H1 (cell line): Measurements from ENCODE around the gene DIO3. TPM values are rescaled to one million over a fixed set of nuclear protein-coding genes. Genes with fewer than 3 reads are reported as not detected.

Experiments used
- CTCF ChIA-PET: fragments of 300-600 bp; sonication (Branson Sonifier 250); formaldehyde crosslinking; loops from one replicate; lab custom pipeline; 2021; ENCODE audit not compliant: partially characterized antibody; lab: Charles Lee
- POLR2A ChIA-PET: fragments of 300-600 bp; sonication (Branson Sonifier 250); formaldehyde crosslinking; loops from one replicate; lab custom pipeline; 2021; ENCODE audit warnings: inconsistent platforms; ENCODE audit not compliant: partially characterized antibody; lab: Charles Lee
- DNase-seq, 2 experiments: peaks; one replicate each; pipeline versions ENCODE4 v3.0.0 to v3.0.0-alpha.2; 2010 to 2022; ENCODE audit warnings: low spot score in 2 of 2, low read depth in 1 of 2, mixed read lengths in 1 of 2
- FAIRE-seq: peaks from 2 replicates; lab custom pipeline; 2011; peaks lifted over from hg19 to GRCh38; lab: Jason Lieb, UNC
- H2AFZ ChIP-seq: 2 replicates; pipeline ENCODE4 v1.8.1; 2012; ENCODE audit warnings: low read length, inconsistent platforms
- H2AK5ac ChIP-seq: 2 replicates; pipeline ENCODE4 v1.6.1; 2013; ENCODE audit warnings: low read depth, low read length
- H2BK120ac ChIP-seq: replicated peaks from 2 replicates; pipeline ENCODE3; 2013; ENCODE audit warnings: low read depth, low read length, inconsistent platforms
- H2BK12ac ChIP-seq: 2 replicates; pipeline ENCODE4 v1.6.1; 2013; ENCODE audit warnings: low read depth, low read length
- H2BK15ac ChIP-seq: 2 replicates; pipeline ENCODE4 v1.6.1; 2013; ENCODE audit warnings: low read length
- H2BK20ac ChIP-seq: 2 replicates; pipeline ENCODE4 v1.6.1; 2013; ENCODE audit warnings: low read length
- H2BK5ac ChIP-seq: 2 replicates; pipeline ENCODE4 v1.6.1; 2013; ENCODE audit warnings: low read depth, low read length
- H3K14ac ChIP-seq: 2 replicates; pipeline ENCODE4 v1.6.1; 2013; ENCODE audit warnings: inconsistent platforms; ENCODE audit not compliant: insufficient read length
- H3K18ac ChIP-seq: 2 replicates; pipeline ENCODE4 v1.6.1; 2013; ENCODE audit warnings: low read length; ENCODE audit errors: extremely low read depth
- H3K23ac ChIP-seq: 2 replicates; pipeline ENCODE4 v1.6.1; 2013; ENCODE audit warnings: inconsistent platforms; ENCODE audit not compliant: insufficient read length
- H3K23me2 ChIP-seq: 2 replicates; pipeline ENCODE4 v1.6.1; 2013; ENCODE audit warnings: low read depth, low read length
- H3K27ac ChIP-seq: 2 replicates; pipeline ENCODE4 v1.6.1; 2011; ENCODE audit warnings: low read depth, low read length, inconsistent platforms
- H3K27me3 ChIP-seq, 4 experiments: replicated peaks in 1 of 4; 1 replicate in 1 of 4; 2 replicates in 3 of 4; pipeline versions ENCODE4 v1.6.1 to v1.8.1; 2011 to 2013; ENCODE audit warnings: low read length in 3 of 4, mild to moderate bottlenecking in 3 of 4, inconsistent platforms in 2 of 4, mixed read lengths in 2 of 4, moderate library complexity in 1 of 4; ENCODE audit not compliant: control insufficient read depth in 3 of 4, insufficient read depth in 3 of 4; ENCODE audit errors: extremely low read depth in 1 of 4
- H3K36me3 ChIP-seq, 4 experiments: 2 replicates each; pipeline versions ENCODE4 v1.6.1 to v1.8.1; 2011 to 2013; ENCODE audit warnings: mild to moderate bottlenecking in 4 of 4, low read length in 3 of 4, moderate library complexity in 2 of 4, control low read depth in 1 of 4, inconsistent platforms in 1 of 4; ENCODE audit not compliant: insufficient read depth in 4 of 4, control insufficient read depth in 2 of 4
- H3K4ac ChIP-seq: replicated peaks from 2 replicates; pipeline ENCODE3; 2013; ENCODE audit warnings: low read length, low read depth, mixed read lengths, inconsistent platforms; ENCODE audit not compliant: insufficient read length
- H3K4me1 ChIP-seq, 4 experiments: replicated peaks in 1 of 4; 1 replicate in 1 of 4; 2 replicates in 3 of 4; pipeline versions ENCODE4 v1.6.1 to v1.8.1; 2011 to 2013; ENCODE audit warnings: low read length in 3 of 4, inconsistent platforms in 2 of 4, mixed read lengths in 1 of 4; ENCODE audit not compliant: insufficient read depth in 4 of 4, control insufficient read depth in 3 of 4
- H3K4me2 ChIP-seq, 2 experiments: 2 replicates each; pipeline versions ENCODE4 v1.6.1 to v1.8.1; 2011 to 2013; ENCODE audit warnings: low read depth in 2 of 2, low read length in 2 of 2, control low read depth in 1 of 2, inconsistent platforms in 1 of 2, mild to moderate bottlenecking in 1 of 2; ENCODE audit not compliant: insufficient read depth in 1 of 2
- H3K4me3 ChIP-seq, 4 experiments: fragments of 200-600, 300-600 bp in 1 of 4; sonication (generic), shearing (Covaris generic), sonication (Bioruptor Twin) in 1 of 4; 2 replicates each; pipeline versions ENCODE4 v1.5.1 to v1.8.1; 2011 to 2016; ENCODE audit warnings: low read length in 4 of 4, low read depth in 3 of 4, control low read depth in 2 of 4, inconsistent platforms in 2 of 4, mild to moderate bottlenecking in 2 of 4, mixed read lengths in 1 of 4, moderate library complexity in 1 of 4; ENCODE audit not compliant: insufficient read depth in 2 of 4; ENCODE audit errors: extremely low read depth in 1 of 4
- H3K56ac ChIP-seq: replicated peaks from 2 replicates; pipeline ENCODE3; 2013; ENCODE audit warnings: low read depth, mild to moderate bottlenecking, mixed read lengths, low read length, inconsistent platforms; ENCODE audit not compliant: insufficient read length
- H3K79me1 ChIP-seq: 2 replicates; pipeline ENCODE4 v1.6.1; 2013; ENCODE audit warnings: low read depth, low read length, control low read depth
- H3K79me2 ChIP-seq, 2 experiments: 2 replicates each; pipeline versions ENCODE4 v1.6.1 to v1.8.1; 2012 to 2013; ENCODE audit warnings: low read length in 2 of 2, mild to moderate bottlenecking in 2 of 2, inconsistent platforms in 1 of 2; ENCODE audit not compliant: insufficient read depth in 2 of 2, control insufficient read depth in 1 of 2
- H3K9ac ChIP-seq, 4 experiments: replicated peaks in 1 of 4; 1 replicate in 1 of 4; 2 replicates in 3 of 4; pipeline versions ENCODE4 v1.6.1 to v1.8.1; 2011 to 2013; ENCODE audit warnings: low read depth in 3 of 4, low read length in 3 of 4, control low read depth in 2 of 4, mild to moderate bottlenecking in 2 of 4, moderate library complexity in 2 of 4, inconsistent platforms in 1 of 4; ENCODE audit errors: extremely low read depth in 1 of 4
- H3K9me3 ChIP-seq, 2 experiments: 2 replicates each; pipeline versions ENCODE4 v1.6.1 to v1.8.1; 2012 to 2013; ENCODE audit warnings: mild to moderate bottlenecking in 2 of 2, moderate library complexity in 2 of 2, control low read depth in 1 of 2, inconsistent platforms in 1 of 2, low read depth in 1 of 2, low read length in 1 of 2, mixed read lengths in 1 of 2; ENCODE audit not compliant: insufficient read depth in 2 of 2
- H4K20me1 ChIP-seq, 2 experiments: replicated peaks in 1 of 2; 2 replicates each; pipeline versions ENCODE3 to v1.8.1; 2011 to 2013; ENCODE audit warnings: inconsistent platforms in 2 of 2, low read length in 2 of 2, mild to moderate bottlenecking in 1 of 2; ENCODE audit not compliant: insufficient read depth in 2 of 2, control insufficient read depth in 1 of 2
- H4K5ac ChIP-seq: 2 replicates; pipeline ENCODE4 v1.6.1; 2013; ENCODE audit warnings: low read length, low read depth, mixed read lengths, inconsistent platforms; ENCODE audit not compliant: insufficient read length
- H4K8ac ChIP-seq: 2 replicates; pipeline ENCODE4 v1.8.0; 2013; ENCODE audit warnings: mild to moderate bottlenecking, moderate library complexity, low read length, inconsistent platforms; ENCODE audit not compliant: insufficient read depth; ENCODE audit errors: extremely low read depth
- H4K91ac ChIP-seq: replicated peaks from 2 replicates; pipeline ENCODE3; 2013; ENCODE audit warnings: low read length, mixed read lengths, inconsistent platforms; ENCODE audit not compliant: insufficient read length
- EZH2 ChIP-seq: fragments of 200-600 bp; sonication (generic); IDR thresholded peaks from 2 replicates; pipeline ENCODE4 v1.7.1; 2012; ENCODE audit warnings: low read depth, mild to moderate bottlenecking, moderate library complexity, low read length, inconsistent platforms; ENCODE audit not compliant: severe bottlenecking
- SIN3A ChIP-seq, 2 experiments: IDR thresholded peaks in 1 of 2; conservative IDR thresholded peaks in 1 of 2; 2 replicates each; pipeline ENCODE4 v1.6.1; 2011 to 2012; ENCODE audit warnings: low read length in 2 of 2, improper control_type of control experiment in 1 of 2, low read depth in 1 of 2, mild to moderate bottlenecking in 1 of 2
- WGBS, 2 experiments: shearing (Covaris generic) in 1 of 2; methylation state at CpG; one replicate each; pipeline versions ENCODE4 v1.1.6 to v1.1.7; 2013 to 2015; ENCODE audit warnings: low lambda C conversion rate in 2 of 2, mixed read lengths in 2 of 2, inconsistent platforms in 1 of 2, low coverage in 1 of 2, missing lambda C conversion rate in 1 of 2; ENCODE audit not compliant: insufficient replicate concordance in 2 of 2, insufficient coverage in 1 of 2, insufficient read length in 1 of 2; ENCODE audit errors: extremely low coverage in 1 of 2, missing lambda C conversion rate in 1 of 2; 5-methylcytosine and 5-hydroxymethylcytosine counted together
- polyA plus RNA-seq, 7 experiments: library from polyadenylated mRNA; depleted of rRNA in 3 of 7; stranded (reverse) in 5 of 7; unstranded in 2 of 7; fragments of >200 nt in 5 of 7; fragments of 200-250 nt in 2 of 7; gene quantifications; 1 replicate in 5 of 7; 2 replicates in 1 of 7; 4 replicates in 1 of 7; pipeline versions ENCODE4 v1.2.1 to v1.2.3, GENCODE V29; 2011 to 2013; ENCODE audit warnings: missing spikeins in 2 of 7, mixed read lengths in 2 of 7
- total RNA-seq: library from RNA; stranded (reverse); fragmentation: NEBNext Ultra II Directional; extraction: Animal tissue kit (Norgen Biotek cat#: 25700); gene quantifications from 2 replicates; pipeline ENCODE4 v1.2.1, GENCODE V29; 2021

Gene DIO3
- total and polyA plus RNA-seq, 2 of the 8 experiments (the other 6 are each of a cell fraction or from before 2014, with no cell fraction given) = 0.17 to 0.19 TPM

- Histone ChIP-seq H3K79me2 (no peaks in the 10 kb centered on the region), H2BK5ac (no peak overlapping the region), H4K8ac (no peak overlapping the region), H2BK15ac (no peak overlapping the region), H2BK20ac (no peak overlapping the region), H3K4me1 (peaks cover 0 to 14% (median 9%) of the 10 kb centered on the region in 4 experiments; a peak in 6 of 7 replicates), H4K5ac (no peak overlapping the region), H3K23me2 (peaks cover 21% of the 10 kb centered on the region; the same call in 1 of the 2 replicates), H3K23ac (no peak overlapping the region), H3K27me3 (peaks cover 76 to 86% (median 82%) of the 10 kb centered on the region in 4 experiments), H3K18ac (no peak overlapping the region)
- FAIRE-seq (no peak), DNase-seq (no peak)
- WGBS, 2 experiments = 4% methylated on average over 21 of the region's 21 CpGs; no CpG with 5 or more reads in 1 of the 2 experiments
- CTCF ChIA-PET = interaction anchor here (0.6 to 1.2 kb wide), 5 partner anchors 52 to 856 kb away, joined by 3 read pairs; no protein-coding TSS in a partner anchor
- POLR2A ChIA-PET = no interaction called here
- TF ChIP-seq SIN3A (conservative IDR thresholded peaks at IDR 0.05 in 1 of 2, IDR thresholded peaks at IDR 0.05 in 1 of 2; ENCODE audit: low read depth in 1 of 2, low read length in 2 of 2) = no peak
- peak; percentile 69 for TF ChIP-seq EZH2
- TF ChIP-seq, all 59 proteins: peak for 1
- Histone ChIP-seq H2AFZ (no peak overlapping the region), H4K91ac (no peak overlapping the region), H3K14ac (no peak overlapping the region), H4K20me1 (peaks cover 7 to 19% of the 10 kb centered on the region in 2 experiments), H3K56ac (no peak overlapping the region), H3K4me2 (peak overlapping the region; percentile 75 to 94), H3K27ac (no peak overlapping the region), H3K36me3 (peaks cover 0 to 14% (median 0%) of the 10 kb centered on the region in 4 experiments; a peak in 1 of 8 replicates), H3K4me3 (peak overlapping the region; percentile 37 to 65 (median 39)), H3K4ac (no peak overlapping the region), H3K9me3 (peaks cover 9 to 14% of the 10 kb centered on the region in 2 experiments; a peak in 3 of 4 replicates), H3K79me1 (no peaks in the 10 kb centered on the region), H2AK5ac (no peak overlapping the region), H2BK12ac (no peak overlapping the region), H3K9ac (no peak overlapping the region), H2BK120ac (no peak overlapping the region)
Observed at GRCh38 chr14:101564444-101564776, 3.1 kb downstream of the DIO3 start.
